ENCODE results near the gene PDGFD. TPM values are rescaled to one million over a fixed set of nuclear protein-coding genes. Genes with fewer than 3 reads are reported as not detected.
"Not testable (repeated sequence)": the region's sequence is repeated elsewhere in the genome, so short reads cannot be mapped to it uniquely, and the experiment has no call there.

The PDGFD gene
- total RNA-seq, 1 donor from 2014 or later, result 25.0 TPM

GRCh38 chr11:104055596-104055995 lies 108.4 kb downstream of the PDGFD start:
- DNase-seq (ENCODE audit: low read depth in 2 of 2), result no peak

DNA sequence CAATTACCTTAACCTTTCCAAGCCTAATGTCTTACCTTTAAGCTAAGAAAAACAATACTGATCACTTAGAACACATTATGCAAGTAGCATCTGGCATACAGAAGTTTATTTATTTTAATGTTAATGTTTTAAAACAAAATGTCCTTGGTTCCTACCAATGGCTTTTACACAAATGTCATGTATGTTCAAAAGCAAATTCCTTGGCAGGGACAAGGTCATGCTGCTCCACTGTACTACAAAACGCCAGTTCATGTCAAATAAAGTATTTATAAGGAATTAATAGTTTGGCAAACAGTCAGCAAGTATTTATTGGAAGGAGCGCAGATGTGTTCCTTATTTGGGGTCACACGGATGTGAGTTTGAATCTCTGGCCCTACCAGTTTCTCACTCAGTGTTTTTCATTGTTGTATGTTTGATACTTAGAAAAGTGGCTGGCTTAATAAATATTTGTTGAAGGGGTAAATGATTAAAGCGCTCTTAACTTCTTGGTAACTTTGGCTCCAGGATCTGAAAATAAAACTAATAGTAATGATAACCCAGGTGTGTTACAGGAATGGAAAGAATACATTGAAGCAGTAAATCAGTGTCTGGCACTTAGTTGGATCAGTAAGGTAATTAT lies 108.9 kb downstream of the PDGFD start:
- DNase-seq (ENCODE audit: low read depth in 2 of 2), result no peak

DNA sequence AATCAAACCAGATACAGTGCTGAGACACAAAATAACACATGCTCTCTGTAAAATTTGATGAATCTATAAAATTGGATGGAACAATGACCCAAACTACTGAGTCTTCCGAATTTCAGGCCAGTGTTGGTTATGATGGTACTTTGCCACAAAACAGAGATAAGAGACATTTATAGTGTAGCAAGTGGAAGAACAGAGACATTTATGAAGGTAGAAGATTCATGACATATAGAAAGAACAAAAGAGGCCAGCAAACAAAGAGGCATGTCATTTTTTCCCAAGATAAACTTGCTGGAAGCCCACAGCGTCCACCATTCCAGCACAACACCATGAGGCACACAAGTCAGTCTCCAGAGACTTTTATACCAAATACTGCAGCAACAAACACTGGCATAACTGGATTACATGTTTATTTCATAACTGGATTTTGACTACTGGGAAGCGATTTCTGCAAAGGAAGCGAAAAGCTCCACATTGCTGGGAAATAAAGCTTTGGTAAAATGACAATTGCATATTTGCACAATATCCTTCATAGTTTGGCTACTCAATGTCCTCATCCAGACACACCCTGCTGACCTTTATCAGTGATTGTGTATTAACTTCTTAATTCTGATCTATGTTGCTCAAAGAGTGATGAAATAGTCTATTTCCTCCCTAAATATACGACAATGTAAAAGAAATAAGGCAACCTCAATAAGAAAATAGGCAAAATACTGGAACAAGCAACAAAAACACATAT lies 110.0 kb downstream of the PDGFD start:
- no peak for DNase-seq (ENCODE audit: low read depth in 2 of 2)

DNA sequence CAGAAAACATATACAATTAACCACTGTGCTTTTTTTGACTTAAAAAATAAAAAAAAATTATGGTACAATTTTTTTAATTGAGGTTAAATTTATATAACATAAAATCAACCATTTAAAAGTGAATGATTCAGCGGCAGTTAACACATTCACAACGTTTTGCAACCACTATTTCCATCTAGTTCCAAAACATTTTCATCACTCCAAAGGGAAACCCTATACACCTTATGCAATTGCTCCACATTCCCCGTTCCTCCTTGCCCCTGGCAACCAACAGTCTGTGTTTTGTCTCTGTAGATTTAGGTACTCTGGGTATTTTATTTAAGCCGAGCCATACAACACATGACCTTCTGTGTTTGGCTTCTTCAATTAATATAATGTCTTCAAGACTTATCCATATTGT lies 112.2 kb downstream of the PDGFD start:
- DNase-seq (ENCODE audit: low read depth in 2 of 2), result no peak

DNA sequence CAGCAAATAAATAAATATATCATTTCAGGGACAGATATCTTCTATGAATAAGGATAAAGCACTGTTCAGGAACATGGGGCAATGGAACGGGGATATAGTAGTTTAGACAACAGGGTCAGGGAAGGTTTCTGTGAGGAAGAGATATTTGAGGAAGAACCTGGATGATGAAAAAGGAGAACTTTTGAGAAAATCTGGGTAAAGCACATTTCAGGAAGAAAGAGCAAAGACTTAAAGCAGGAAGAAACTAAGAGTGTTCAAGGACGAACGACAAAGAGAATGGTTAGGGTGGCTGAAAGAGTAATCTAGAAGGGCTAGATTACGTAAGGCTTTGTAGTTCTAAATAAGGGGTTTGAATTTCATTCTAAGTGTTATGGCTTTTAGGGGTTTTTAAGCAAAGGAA lies 114.8 kb downstream of the PDGFD start:
- no peak for DNase-seq (ENCODE audit: low read depth in 2 of 2)

GRCh38 chr11:104046858-104047257 lies 117.1 kb downstream of the PDGFD start:
- not testable (repeated sequence) for DNase-seq (ENCODE audit: low read depth in 2 of 2)

- DNase-seq (ENCODE audit: low read depth in 2 of 2), result no peak
These were observed 117.6 kb downstream of the PDGFD start for GRCh38 chr11:104046331-104046730.

DNA sequence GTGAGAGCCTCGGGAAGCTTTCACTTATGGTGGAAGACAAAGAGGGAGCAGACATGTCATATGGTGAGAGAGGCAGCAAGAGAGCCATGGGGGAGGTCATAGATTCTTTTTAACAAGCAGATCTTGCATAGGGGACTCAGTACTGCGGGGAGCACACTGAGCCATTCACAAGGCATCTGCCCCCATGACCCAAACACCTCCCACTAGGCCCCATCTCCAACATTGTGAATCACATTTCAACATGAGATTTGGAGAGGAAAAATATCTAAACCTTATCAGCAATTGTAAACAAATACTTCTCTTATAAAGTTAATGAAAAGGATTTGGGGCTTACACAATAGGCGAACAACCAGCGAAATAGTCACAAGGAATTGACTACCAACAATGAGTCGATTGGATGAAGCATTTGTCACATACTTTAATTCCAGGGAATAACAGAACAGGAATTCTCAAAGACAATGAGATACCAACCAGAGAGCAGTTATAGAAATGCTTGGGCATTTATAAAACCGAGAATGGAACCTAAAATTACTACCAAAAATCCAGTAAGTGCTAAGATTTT lies 120.2 kb downstream of the PDGFD start:
- DNase-seq (ENCODE audit: low read depth in 2 of 2), result no peak

GRCh38 chr11:104043142-104043541 lies 120.8 kb downstream of the PDGFD start:
- no peak for DNase-seq (ENCODE audit: low read depth in 2 of 2)

- no peak for DNase-seq (ENCODE audit: low read depth in 2 of 2)
These were observed 122.2 kb downstream of the PDGFD start for GRCh38 chr11:104041792-104042191.

DNA sequence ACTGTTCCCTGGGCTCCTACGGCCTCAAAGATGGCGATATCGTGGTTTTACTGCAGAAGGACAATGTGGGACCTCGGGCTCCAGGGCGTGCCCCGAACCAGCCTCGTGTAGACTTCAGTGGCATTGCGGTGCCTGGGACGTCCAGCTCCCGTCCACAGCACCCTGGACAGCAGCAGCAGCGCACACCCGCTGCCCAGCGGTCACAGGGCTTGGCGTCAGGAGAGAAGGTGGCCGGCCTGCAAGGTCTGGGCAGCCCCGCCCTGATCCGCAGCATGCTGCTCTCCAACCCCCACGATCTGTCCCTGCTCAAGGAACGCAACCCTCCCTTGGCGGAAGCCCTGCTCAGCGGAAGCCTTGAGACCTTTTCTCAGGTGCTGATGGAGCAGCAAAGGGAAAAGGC lies 127.0 kb downstream of the PDGFD start:
- DNase-seq (ENCODE audit: low read depth in 2 of 2), result no peak

GRCh38 chr11:104036588-104036987 lies 127.4 kb downstream of the PDGFD start, which contains the start of gene DDI1:
TSS of gene DDI1 (plus strand) at chr11:104036640. CDS start at chr11:104036823, 183 bp downstream.
- DNase-seq (ENCODE audit: low read depth in 2 of 2), result no peak

- DNase-seq (ENCODE audit: low read depth in 2 of 2), result peak in 1 of 2 donors; percentile 4
These were observed 130.4 kb downstream of the PDGFD start for GRCh38 chr11:104033561-104033960.

- DNase-seq (ENCODE audit: low read depth in 2 of 2), result peak; percentile 71 to 90
These were observed 130.8 kb downstream of the PDGFD start for GRCh38 chr11:104033134-104033533.

DNA sequence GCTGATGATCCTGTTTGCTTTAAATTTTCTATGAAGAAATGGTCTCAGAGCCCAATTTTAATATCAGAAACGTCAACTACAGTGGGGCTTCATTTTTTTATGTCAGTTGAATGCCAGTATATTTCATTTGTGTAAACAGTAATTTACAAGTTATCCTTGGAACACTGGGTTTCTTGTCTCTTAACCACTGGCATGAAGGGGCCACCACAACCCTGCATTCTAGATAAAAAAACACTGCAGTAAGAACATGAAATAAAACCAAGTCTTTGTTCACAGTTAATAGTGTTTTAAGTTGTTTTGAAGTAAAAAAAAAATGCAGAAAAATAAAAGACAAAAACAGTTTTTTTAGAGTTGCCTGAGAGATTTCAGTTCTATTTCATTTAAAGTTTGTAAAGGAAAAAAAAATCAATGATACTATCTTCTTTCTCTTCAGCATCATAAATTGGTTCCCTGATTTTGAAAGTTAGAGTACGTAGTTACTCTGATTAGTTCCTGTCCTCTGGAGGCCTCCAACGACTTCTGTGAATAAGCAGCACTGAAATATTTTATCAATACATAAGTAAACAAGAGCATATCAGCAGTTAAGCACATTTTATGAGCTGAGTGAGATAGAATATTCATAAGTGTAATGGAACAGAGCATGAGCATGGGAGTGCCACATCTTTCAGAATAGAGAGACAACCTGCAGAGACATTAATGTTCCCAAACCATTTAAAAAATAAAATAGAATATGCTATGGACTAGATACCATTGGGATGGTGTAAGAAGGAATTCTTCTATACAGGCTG lies 135.3 kb downstream of the PDGFD start:
- DNase-seq (ENCODE audit: low read depth in 2 of 2), result no peak

- no peak for DNase-seq (ENCODE audit: low read depth in 2 of 2)
These were observed 139.4 kb downstream of the PDGFD start for GRCh38 chr11:104024572-104024971.

GRCh38 chr11:104015649-104016415 lies 148.1 kb downstream of the PDGFD start:
- DNase-seq (ENCODE audit: low read depth in 2 of 2), result no peak

DNA sequence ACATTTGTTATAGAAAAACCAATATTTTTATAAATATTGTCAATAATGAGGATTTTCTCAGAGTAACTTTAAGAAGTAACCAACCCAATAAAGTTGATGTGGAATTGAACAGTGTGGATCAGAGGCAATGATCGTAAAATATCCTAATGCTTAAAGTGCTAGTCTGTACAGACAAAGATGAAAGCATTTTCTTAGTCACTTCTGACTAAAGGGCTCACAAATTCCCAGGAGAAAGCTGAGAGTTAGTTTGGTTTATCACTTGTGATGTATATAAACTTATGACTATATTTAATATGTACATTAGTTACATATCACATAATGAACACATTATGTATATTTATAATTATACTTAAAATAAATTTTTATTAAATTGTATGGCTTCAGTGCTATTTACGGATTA lies 152.9 kb downstream of the PDGFD start:
- no peak for DNase-seq (ENCODE audit: low read depth in 2 of 2)

GRCh38 chr11:104009744-104010143 lies 154.2 kb downstream of the PDGFD start:
- no peak for DNase-seq (ENCODE audit: low read depth in 2 of 2)

GRCh38 chr11:104005234-104005855 lies 158.6 kb downstream of the PDGFD start:
- DNase-seq (ENCODE audit: low read depth in 2 of 2), result no peak

- no peak for DNase-seq (ENCODE audit: low read depth in 2 of 2)
These were observed 160.5 kb downstream of the PDGFD start for GRCh38 chr11:104003491-104003890.

Data from dermis microvascular lymphatic vessel endothelial cell (primary cell).